Dermis microvascular lymphatic vessel endothelial cell (primary cell): ENCODE data around the gene IL18R1. TPM values are rescaled to one million over a fixed set of nuclear protein-coding genes. Genes with fewer than 3 reads are reported as not detected.

Source experiments
- DNase-seq, 2 donors: peaks; one replicate each; pipeline versions ENCODE4 v3.0.0 to v3.0.0-alpha.2; 2010; ENCODE audit warnings: low read depth in 2 of 2
- total RNA-seq: library from RNA; depleted of rRNA; stranded (reverse); fragments of >200 nt; gene quantifications from 2 replicates; pipeline ENCODE4 v1.2.1, GENCODE V29; 2014

The IL18R1 gene
- total RNA-seq, 1 donor from 2014 or later: 0.51 TPM

GRCh38 chr2:102345329-102345920 is 10.2 kb upstream of the IL18R1 start:
- DNase-seq: peak in 1 of 2 donors; percentile 36

- DNase-seq: no peak
Measured at GRCh38 chr2:102346381-102347130, 9.0 kb upstream of the IL18R1 start.

- DNase-seq: no peak
Measured at GRCh38 chr2:102350137-102350793, 5.3 kb upstream of the IL18R1 start.

GRCh38 chr2:102356381-102356712 is 751 bp downstream of the IL18R1 start:
- no peak for DNase-seq

DNA sequence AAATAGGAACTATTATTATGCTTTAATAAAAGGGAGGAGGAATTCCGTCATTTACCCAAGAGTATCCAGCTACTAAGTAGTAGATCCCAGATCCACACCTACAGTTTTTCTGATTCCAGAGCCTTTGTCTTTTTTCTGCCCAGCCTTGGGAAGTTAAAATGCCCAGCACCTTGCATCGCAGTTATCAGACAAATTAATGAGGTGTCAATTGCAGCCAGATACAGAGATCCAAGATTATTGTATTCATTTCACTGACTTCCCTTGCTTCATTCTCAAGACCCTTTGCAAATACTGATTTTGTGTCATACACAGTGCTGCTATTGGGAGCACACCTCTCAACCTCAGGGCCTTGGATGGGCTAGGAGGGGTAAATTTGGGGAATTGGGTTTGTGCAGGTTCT is 1.1 kb downstream of the IL18R1 start:
- no peak for DNase-seq

DNA sequence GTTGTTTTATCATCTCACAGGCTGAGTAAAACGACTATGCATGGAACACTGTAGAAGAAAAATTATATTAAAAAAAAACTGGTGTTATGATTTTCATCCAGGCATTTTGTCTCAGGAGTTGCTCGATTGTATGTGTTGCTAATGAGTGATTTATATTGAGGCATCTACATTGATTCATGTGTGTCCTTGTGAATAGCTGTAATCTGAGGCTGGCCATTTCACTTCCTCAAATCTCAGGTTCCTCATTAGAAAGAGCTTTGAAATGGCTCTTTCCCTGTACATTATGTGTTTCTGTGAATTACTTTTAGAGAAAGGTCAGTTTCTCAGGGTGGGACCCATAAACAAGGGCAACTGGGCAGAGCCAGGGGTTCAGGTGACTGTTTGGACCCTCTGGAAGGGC is 2.3 kb downstream of the IL18R1 start:
- no peak for DNase-seq

- no peak for DNase-seq
Measured at GRCh38 chr2:102358496-102358895, 2.9 kb downstream of the IL18R1 start.

DNA sequence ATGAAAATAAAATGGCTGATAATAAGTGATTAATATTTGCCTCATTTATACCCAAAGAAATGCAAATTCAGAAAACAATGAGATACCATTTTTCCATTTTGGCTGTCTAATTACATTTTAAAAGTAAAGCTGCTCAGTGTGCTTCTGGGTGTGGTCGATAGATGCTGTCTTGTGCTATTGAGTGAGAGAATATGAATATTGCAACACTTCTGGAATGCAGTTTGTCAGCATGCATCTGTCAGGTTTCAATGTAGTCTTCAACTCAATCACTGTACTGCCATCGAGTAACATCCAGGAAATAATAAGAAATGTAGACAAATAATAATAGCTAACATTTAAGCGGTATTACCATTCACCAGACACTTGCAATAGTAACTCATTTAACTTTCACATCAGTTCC is 3.9 kb downstream of the IL18R1 start:
- DNase-seq: no peak

DNA sequence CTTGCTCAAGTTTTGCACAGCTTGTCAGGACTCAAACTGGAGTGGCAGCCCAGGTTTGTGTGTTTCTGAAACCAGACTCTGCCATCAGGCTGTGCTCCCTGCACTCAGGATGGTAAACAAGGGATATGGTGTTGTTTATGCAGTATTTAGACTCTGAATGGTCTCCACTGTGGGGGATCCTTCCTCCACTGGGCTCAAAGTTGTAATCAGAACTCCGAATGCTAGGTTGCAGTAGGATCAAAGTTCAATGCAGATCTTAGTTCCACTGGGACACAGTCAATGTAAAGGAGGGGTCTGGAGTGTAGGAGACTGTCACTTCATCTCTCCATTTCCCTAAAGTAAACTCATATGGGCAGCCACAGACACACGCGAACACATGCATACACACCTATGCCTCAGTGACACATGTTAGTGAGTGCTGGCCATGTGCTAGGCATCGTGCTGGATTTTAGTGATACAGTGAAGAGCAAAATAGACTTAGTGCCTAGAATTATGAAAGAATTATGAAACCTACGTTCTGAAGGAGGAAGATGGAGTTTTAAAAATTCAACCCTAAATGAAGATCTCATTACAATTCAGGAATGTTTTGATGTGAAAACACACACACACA is 6.1 kb downstream of the IL18R1 start:
- no peak for DNase-seq

DNA sequence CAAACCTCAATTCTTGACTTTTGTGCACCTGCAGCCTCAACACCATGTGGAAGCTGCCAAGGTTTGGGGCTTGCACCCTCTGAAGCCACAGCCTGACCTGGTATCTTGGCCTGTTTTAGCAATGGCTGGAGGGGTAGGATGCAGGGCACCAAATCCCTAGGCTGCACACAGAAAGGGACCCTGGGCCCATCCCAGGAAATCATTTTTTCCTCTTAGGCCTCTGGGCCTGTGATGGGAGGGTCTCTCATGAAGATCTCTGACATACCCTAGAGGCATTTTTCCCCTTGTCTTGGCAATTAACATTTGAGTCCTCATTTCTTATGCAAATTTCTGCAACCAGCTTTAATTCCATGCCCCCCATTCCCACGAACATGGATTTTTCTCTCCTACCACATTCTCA is 10.2 kb downstream of the IL18R1 start:
- DNase-seq: no peak

DNA sequence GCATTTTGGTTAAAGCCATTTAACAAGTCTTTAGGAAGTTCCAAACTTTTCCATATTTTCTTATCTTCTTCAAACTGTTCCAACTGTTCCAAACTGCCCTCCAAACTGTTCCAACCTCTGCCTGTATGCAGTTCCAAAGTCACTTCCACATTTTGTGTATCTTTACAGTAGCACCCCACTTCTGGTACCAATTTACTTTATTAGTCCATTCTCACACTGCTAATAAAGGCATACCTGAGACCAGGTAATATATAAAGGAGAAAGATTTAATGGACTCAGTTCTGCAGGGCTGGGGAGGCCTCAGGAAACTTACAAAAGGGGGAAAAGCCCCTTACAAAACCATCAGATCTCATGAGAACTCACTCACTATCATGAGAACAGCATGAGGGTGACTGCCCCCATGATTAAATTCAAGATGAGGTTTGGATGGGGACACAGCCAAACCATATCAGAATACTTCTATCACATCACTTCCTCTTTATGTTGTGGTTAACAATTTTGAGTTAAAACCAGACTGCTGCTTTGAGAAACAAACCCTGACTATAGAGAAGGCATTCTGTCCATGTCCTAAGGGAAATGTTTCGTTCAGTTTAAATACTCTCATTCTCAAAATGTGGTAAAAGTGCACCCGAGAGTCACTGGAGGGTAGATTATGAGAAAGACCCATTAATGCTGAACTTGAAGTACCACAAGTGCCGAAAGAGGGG is 11.0 kb downstream of the IL18R1 start:
- DNase-seq: no peak

DNA sequence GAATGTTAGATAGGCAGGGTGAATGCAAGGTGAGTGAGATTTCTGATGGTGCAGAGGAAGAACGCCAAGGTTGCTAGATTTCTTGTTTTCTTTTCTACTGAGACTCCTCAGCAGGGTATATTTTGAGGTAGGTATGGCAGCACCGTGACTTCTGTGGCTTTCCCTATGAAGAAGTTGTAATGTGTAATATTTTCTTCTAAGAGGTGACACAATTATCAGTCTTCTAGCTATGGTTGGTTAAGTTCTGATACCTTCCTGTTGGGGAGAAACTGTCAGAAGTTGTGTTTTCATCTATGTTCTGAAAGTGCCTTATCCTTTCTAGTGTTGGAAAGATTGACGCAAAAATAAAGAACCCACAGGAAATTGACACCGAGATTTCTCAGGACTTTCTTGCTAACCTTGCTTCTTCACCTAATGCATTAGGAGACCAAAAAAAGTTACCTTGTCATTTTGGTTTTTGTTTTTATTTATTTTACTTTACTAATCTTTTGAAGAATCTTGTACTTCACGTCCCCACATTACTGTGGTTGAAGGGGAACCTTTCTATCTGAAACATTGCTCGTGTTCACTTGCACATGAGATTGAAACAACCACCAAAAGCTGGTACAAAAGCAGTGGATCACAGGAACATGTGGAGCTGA is 11.9 kb downstream of the IL18R1 start:
- DNase-seq: no peak

GRCh38 chr2:102368461-102369109 is 13.0 kb downstream of the IL18R1 start:
- DNase-seq: no peak

- DNase-seq: no peak
Measured at GRCh38 chr2:102369866-102370265, 14.3 kb downstream of the IL18R1 start.

DNA sequence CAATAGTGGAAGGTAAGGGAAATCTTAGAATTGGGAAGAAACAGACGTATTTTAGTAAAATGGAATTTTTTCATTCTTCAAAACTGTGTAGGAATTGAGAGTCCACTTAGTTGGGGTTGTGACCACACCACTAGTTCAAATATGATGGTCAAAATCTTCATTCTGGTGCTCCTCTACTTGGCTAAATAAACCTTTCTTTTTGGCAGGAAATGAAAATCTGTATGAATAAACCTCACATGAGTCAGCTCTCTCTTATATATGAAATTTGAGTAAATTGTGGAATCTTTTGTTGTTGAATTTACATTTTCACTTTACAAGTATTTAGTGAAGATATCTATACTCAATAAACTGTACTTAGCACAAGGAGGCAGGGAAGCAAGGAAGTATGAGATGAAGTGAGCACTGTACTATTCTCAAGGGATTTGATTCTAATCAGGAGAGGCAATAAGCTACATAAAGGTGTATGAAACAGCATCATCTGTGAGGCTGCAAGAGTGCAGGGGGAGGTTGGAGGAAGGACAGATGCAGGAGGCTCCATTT is 20.5 kb downstream of the IL18R1 start:
- DNase-seq: no peak

DNA sequence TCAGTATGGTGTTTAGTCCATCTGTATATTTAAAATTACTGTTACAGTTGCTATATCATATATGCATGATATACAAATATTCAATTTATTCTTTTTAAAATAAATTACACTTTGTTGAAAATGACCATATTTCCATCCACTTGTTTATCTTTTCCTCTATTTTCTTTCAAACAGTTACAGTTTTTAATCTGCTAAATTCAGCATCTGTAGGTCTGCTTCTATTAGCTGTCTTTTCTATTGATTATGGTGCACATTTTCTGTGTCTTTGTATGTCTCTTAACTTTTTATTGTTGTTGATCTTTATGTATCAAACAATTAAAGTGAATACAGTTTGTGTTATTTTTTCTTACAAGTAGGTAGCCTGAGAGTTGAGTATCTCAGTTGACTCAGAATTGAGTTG is 28.1 kb downstream of the IL18R1 start:
- no peak for DNase-seq

GRCh38 chr2:102385522-102385921 is 29.9 kb downstream of the IL18R1 start:
- no peak for DNase-seq

DNA sequence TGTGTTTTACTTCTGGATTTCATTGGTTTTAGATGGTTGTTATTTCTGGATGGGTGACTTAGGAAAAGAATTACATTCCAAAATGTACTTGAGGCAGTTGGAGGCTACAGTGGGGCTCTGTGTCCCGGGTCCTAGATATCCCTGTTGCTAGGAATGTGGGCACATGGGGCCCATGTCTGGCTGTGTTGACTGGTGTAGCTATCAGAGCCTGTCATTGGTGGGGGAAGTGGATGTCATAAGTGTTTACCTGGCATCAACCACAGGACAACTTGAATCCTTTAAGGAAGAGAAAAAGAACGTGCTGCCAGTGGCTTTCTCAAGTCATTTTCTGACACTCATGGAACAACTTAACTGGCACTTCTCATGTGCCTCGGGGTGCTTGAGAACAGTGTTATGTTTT is 30.4 kb downstream of the IL18R1 start:
- no peak for DNase-seq

DNA sequence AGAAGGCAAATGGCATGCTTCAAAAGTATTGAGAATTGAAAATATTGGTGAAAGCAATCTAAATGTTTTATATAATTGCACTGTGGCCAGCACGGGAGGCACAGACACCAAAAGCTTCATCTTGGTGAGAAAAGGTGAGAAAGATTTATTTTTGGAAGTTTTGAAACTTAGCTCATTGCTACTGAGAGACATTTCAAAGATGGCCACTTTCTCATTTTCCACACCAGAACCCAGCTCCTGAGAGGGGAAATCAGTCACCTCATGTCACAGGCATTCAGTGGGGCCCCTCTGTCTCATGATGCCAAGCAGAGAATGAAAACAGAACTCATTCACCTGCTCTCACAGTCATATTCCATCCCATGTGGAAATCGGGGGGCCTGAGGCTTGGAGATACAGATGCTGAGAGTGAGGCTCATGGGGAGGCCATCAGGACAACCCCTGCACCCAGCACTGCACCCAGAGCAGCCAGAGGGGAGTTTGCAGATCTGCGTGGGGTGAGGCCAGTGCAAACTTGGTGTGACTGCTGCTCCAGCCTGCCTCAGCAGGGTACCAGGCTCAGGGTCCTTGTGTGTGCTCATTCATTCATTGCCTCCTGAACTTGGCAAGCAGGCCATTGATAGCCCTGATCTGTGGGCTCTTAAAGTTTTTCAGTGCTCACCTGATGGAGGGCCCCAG is 31.4 kb downstream of the IL18R1 start:
- no peak for DNase-seq
